H1 (cell line): Measurements from ENCODE around the gene DISP3. TPM values are rescaled to one million over a fixed set of nuclear protein-coding genes. Genes with fewer than 3 reads are reported as not detected.
A peak's percentile ranks its signal among the peaks of the same experiment; 100 is the strongest.

Experiments used
- CTCF ChIA-PET: fragments of 300-600 bp; sonication (Branson Sonifier 250); formaldehyde crosslinking; loops from one replicate; lab custom pipeline; 2021; ENCODE audit not compliant: partially characterized antibody; lab: Charles Lee
- POLR2A ChIA-PET: fragments of 300-600 bp; sonication (Branson Sonifier 250); formaldehyde crosslinking; loops from one replicate; lab custom pipeline; 2021; ENCODE audit warnings: inconsistent platforms; ENCODE audit not compliant: partially characterized antibody; lab: Charles Lee
- DNase-seq, 2 experiments: peaks; one replicate each; pipeline versions ENCODE4 v3.0.0 to v3.0.0-alpha.2; 2010 to 2022; ENCODE audit warnings: low spot score in 2 of 2, low read depth in 1 of 2, mixed read lengths in 1 of 2
- FAIRE-seq: peaks from 2 replicates; lab custom pipeline; 2011; peaks lifted over from hg19 to GRCh38; lab: Jason Lieb, UNC
- H2AFZ ChIP-seq: 2 replicates; pipeline ENCODE4 v1.8.1; 2012; ENCODE audit warnings: low read length, inconsistent platforms
- H2AK5ac ChIP-seq: 2 replicates; pipeline ENCODE4 v1.6.1; 2013; ENCODE audit warnings: low read depth, low read length
- H2BK120ac ChIP-seq: replicated peaks from 2 replicates; pipeline ENCODE3; 2013; ENCODE audit warnings: low read depth, low read length, inconsistent platforms
- H2BK12ac ChIP-seq: 2 replicates; pipeline ENCODE4 v1.6.1; 2013; ENCODE audit warnings: low read depth, low read length
- H2BK15ac ChIP-seq: 2 replicates; pipeline ENCODE4 v1.6.1; 2013; ENCODE audit warnings: low read length
- H2BK20ac ChIP-seq: 2 replicates; pipeline ENCODE4 v1.6.1; 2013; ENCODE audit warnings: low read length
- H2BK5ac ChIP-seq: 2 replicates; pipeline ENCODE4 v1.6.1; 2013; ENCODE audit warnings: low read depth, low read length
- H3K14ac ChIP-seq: 2 replicates; pipeline ENCODE4 v1.6.1; 2013; ENCODE audit warnings: inconsistent platforms; ENCODE audit not compliant: insufficient read length
- H3K18ac ChIP-seq: 2 replicates; pipeline ENCODE4 v1.6.1; 2013; ENCODE audit warnings: low read length; ENCODE audit errors: extremely low read depth
- H3K23ac ChIP-seq: 2 replicates; pipeline ENCODE4 v1.6.1; 2013; ENCODE audit warnings: inconsistent platforms; ENCODE audit not compliant: insufficient read length
- H3K23me2 ChIP-seq: 2 replicates; pipeline ENCODE4 v1.6.1; 2013; ENCODE audit warnings: low read depth, low read length
- H3K27ac ChIP-seq: 2 replicates; pipeline ENCODE4 v1.6.1; 2011; ENCODE audit warnings: low read depth, low read length, inconsistent platforms
- H3K27me3 ChIP-seq, 4 experiments: replicated peaks in 1 of 4; 1 replicate in 1 of 4; 2 replicates in 3 of 4; pipeline versions ENCODE4 v1.6.1 to v1.8.1; 2011 to 2013; ENCODE audit warnings: low read length in 3 of 4, mild to moderate bottlenecking in 3 of 4, inconsistent platforms in 2 of 4, mixed read lengths in 2 of 4, moderate library complexity in 1 of 4; ENCODE audit not compliant: control insufficient read depth in 3 of 4, insufficient read depth in 3 of 4; ENCODE audit errors: extremely low read depth in 1 of 4
- H3K36me3 ChIP-seq, 4 experiments: 2 replicates each; pipeline versions ENCODE4 v1.6.1 to v1.8.1; 2011 to 2013; ENCODE audit warnings: mild to moderate bottlenecking in 4 of 4, low read length in 3 of 4, moderate library complexity in 2 of 4, control low read depth in 1 of 4, inconsistent platforms in 1 of 4; ENCODE audit not compliant: insufficient read depth in 4 of 4, control insufficient read depth in 2 of 4
- H3K4ac ChIP-seq: replicated peaks from 2 replicates; pipeline ENCODE3; 2013; ENCODE audit warnings: low read length, low read depth, mixed read lengths, inconsistent platforms; ENCODE audit not compliant: insufficient read length
- H3K4me1 ChIP-seq, 4 experiments: replicated peaks in 1 of 4; 1 replicate in 1 of 4; 2 replicates in 3 of 4; pipeline versions ENCODE4 v1.6.1 to v1.8.1; 2011 to 2013; ENCODE audit warnings: low read length in 3 of 4, inconsistent platforms in 2 of 4, mixed read lengths in 1 of 4; ENCODE audit not compliant: insufficient read depth in 4 of 4, control insufficient read depth in 3 of 4
- H3K4me2 ChIP-seq, 2 experiments: 2 replicates each; pipeline versions ENCODE4 v1.6.1 to v1.8.1; 2011 to 2013; ENCODE audit warnings: low read depth in 2 of 2, low read length in 2 of 2, control low read depth in 1 of 2, inconsistent platforms in 1 of 2, mild to moderate bottlenecking in 1 of 2; ENCODE audit not compliant: insufficient read depth in 1 of 2
- H3K4me3 ChIP-seq, 4 experiments: fragments of 200-600, 300-600 bp in 1 of 4; sonication (generic), shearing (Covaris generic), sonication (Bioruptor Twin) in 1 of 4; 2 replicates each; pipeline versions ENCODE4 v1.5.1 to v1.8.1; 2011 to 2016; ENCODE audit warnings: low read length in 4 of 4, low read depth in 3 of 4, control low read depth in 2 of 4, inconsistent platforms in 2 of 4, mild to moderate bottlenecking in 2 of 4, mixed read lengths in 1 of 4, moderate library complexity in 1 of 4; ENCODE audit not compliant: insufficient read depth in 2 of 4; ENCODE audit errors: extremely low read depth in 1 of 4
- H3K56ac ChIP-seq: replicated peaks from 2 replicates; pipeline ENCODE3; 2013; ENCODE audit warnings: low read depth, mild to moderate bottlenecking, mixed read lengths, low read length, inconsistent platforms; ENCODE audit not compliant: insufficient read length
- H3K79me1 ChIP-seq: 2 replicates; pipeline ENCODE4 v1.6.1; 2013; ENCODE audit warnings: low read depth, low read length, control low read depth
- H3K79me2 ChIP-seq, 2 experiments: 2 replicates each; pipeline versions ENCODE4 v1.6.1 to v1.8.1; 2012 to 2013; ENCODE audit warnings: low read length in 2 of 2, mild to moderate bottlenecking in 2 of 2, inconsistent platforms in 1 of 2; ENCODE audit not compliant: insufficient read depth in 2 of 2, control insufficient read depth in 1 of 2
- H3K9ac ChIP-seq, 4 experiments: replicated peaks in 1 of 4; 1 replicate in 1 of 4; 2 replicates in 3 of 4; pipeline versions ENCODE4 v1.6.1 to v1.8.1; 2011 to 2013; ENCODE audit warnings: low read depth in 3 of 4, low read length in 3 of 4, control low read depth in 2 of 4, mild to moderate bottlenecking in 2 of 4, moderate library complexity in 2 of 4, inconsistent platforms in 1 of 4; ENCODE audit errors: extremely low read depth in 1 of 4
- H3K9me3 ChIP-seq, 2 experiments: 2 replicates each; pipeline versions ENCODE4 v1.6.1 to v1.8.1; 2012 to 2013; ENCODE audit warnings: mild to moderate bottlenecking in 2 of 2, moderate library complexity in 2 of 2, control low read depth in 1 of 2, inconsistent platforms in 1 of 2, low read depth in 1 of 2, low read length in 1 of 2, mixed read lengths in 1 of 2; ENCODE audit not compliant: insufficient read depth in 2 of 2
- H4K20me1 ChIP-seq, 2 experiments: replicated peaks in 1 of 2; 2 replicates each; pipeline versions ENCODE3 to v1.8.1; 2011 to 2013; ENCODE audit warnings: inconsistent platforms in 2 of 2, low read length in 2 of 2, mild to moderate bottlenecking in 1 of 2; ENCODE audit not compliant: insufficient read depth in 2 of 2, control insufficient read depth in 1 of 2
- H4K5ac ChIP-seq: 2 replicates; pipeline ENCODE4 v1.6.1; 2013; ENCODE audit warnings: low read length, low read depth, mixed read lengths, inconsistent platforms; ENCODE audit not compliant: insufficient read length
- H4K8ac ChIP-seq: 2 replicates; pipeline ENCODE4 v1.8.0; 2013; ENCODE audit warnings: mild to moderate bottlenecking, moderate library complexity, low read length, inconsistent platforms; ENCODE audit not compliant: insufficient read depth; ENCODE audit errors: extremely low read depth
- H4K91ac ChIP-seq: replicated peaks from 2 replicates; pipeline ENCODE3; 2013; ENCODE audit warnings: low read length, mixed read lengths, inconsistent platforms; ENCODE audit not compliant: insufficient read length
- ASH2L ChIP-seq: fragments of 200-600, 300-600 bp; sonication (generic); IDR thresholded peaks from one replicate; pipeline ENCODE4 v1.7.1; 2017; ENCODE audit warnings: low read length
- BRCA1 ChIP-seq: IDR thresholded peaks from 2 replicates; pipeline ENCODE4 v1.6.1; 2012; ENCODE audit warnings: low read depth, low read length, improper control_type of control experiment
- CBX5 ChIP-seq: fragments of 300-800, 300-1000 bp; sonication (generic); IDR thresholded peaks from 2 replicates; pipeline ENCODE4 v1.7.1; 2016; ENCODE audit warnings: antibody characterized with exemption, low read length, low read depth
- NRF1 ChIP-seq: IDR thresholded peaks from 2 replicates; pipeline ENCODE4 v1.6.1; 2011; ENCODE audit warnings: mild to moderate bottlenecking, low read depth, low read length, improper control_type of control experiment
- SIN3A ChIP-seq, 2 experiments: IDR thresholded peaks in 1 of 2; conservative IDR thresholded peaks in 1 of 2; 2 replicates each; pipeline ENCODE4 v1.6.1; 2011 to 2012; ENCODE audit warnings: low read length in 2 of 2, improper control_type of control experiment in 1 of 2, low read depth in 1 of 2, mild to moderate bottlenecking in 1 of 2
- TAF7 ChIP-seq: optimal IDR thresholded peaks from 2 replicates; pipeline ENCODE3; 2011; ENCODE audit warnings: low read depth, mild to moderate bottlenecking, inconsistent platforms, low read length, moderate library complexity, borderline replicate concordance
- TEAD4 ChIP-seq: IDR thresholded peaks from 2 replicates; pipeline ENCODE4 v1.6.1; 2012; ENCODE audit warnings: low read depth, low read length, inconsistent platforms, mixed read lengths
- WGBS, 2 experiments: shearing (Covaris generic) in 1 of 2; methylation state at CpG; one replicate each; pipeline versions ENCODE4 v1.1.6 to v1.1.7; 2013 to 2015; ENCODE audit warnings: low lambda C conversion rate in 2 of 2, mixed read lengths in 2 of 2, inconsistent platforms in 1 of 2, low coverage in 1 of 2, missing lambda C conversion rate in 1 of 2; ENCODE audit not compliant: insufficient replicate concordance in 2 of 2, insufficient coverage in 1 of 2, insufficient read length in 1 of 2; ENCODE audit errors: extremely low coverage in 1 of 2, missing lambda C conversion rate in 1 of 2; 5-methylcytosine and 5-hydroxymethylcytosine counted together
- polyA plus RNA-seq, 7 experiments: library from polyadenylated mRNA; depleted of rRNA in 3 of 7; stranded (reverse) in 5 of 7; unstranded in 2 of 7; fragments of >200 nt in 5 of 7; fragments of 200-250 nt in 2 of 7; gene quantifications; 1 replicate in 5 of 7; 2 replicates in 1 of 7; 4 replicates in 1 of 7; pipeline versions ENCODE4 v1.2.1 to v1.2.3, GENCODE V29; 2011 to 2013; ENCODE audit warnings: missing spikeins in 2 of 7, mixed read lengths in 2 of 7
- total RNA-seq: library from RNA; stranded (reverse); fragmentation: NEBNext Ultra II Directional; extraction: Animal tissue kit (Norgen Biotek cat#: 25700); gene quantifications from 2 replicates; pipeline ENCODE4 v1.2.1, GENCODE V29; 2021
- TF ChIP-seq, protein P1 (sequence below): IDR thresholded peaks from 2 replicates; pipeline ENCODE4 v1.6.1; 2011; ENCODE audit warnings: low read depth, mild to moderate bottlenecking, low read length; ENCODE audit not compliant: insufficient read depth

Gene DISP3
- total and polyA plus RNA-seq, 2 of the 8 experiments (the other 6 are each of a cell fraction or from before 2014, with no cell fraction given), result 3.4 to 4.6 TPM

GRCh38 chr1:11471473-11471872, 7.5 kb upstream of the DISP3 start:
- Histone ChIP-seq H2BK12ac (no peak overlapping the region), H3K79me1 (0 out of 2 replicates have a peak, but pooled peaks cover 2% of the 10 kb centered on the region), H3K9ac (no peak overlapping the region), H3K14ac (no peak overlapping the region), H3K4me3 (no peak overlapping the region), H2AFZ (no peak overlapping the region), H3K23me2 (no peaks in the 10 kb centered on the region; the same call in 1 of the 2 replicates), H3K27ac (no peak overlapping the region), H4K8ac (no peak overlapping the region), H4K20me1 (no peaks in the 10 kb centered on the region), H4K91ac (no peak overlapping the region), H4K5ac (no peak overlapping the region), H3K36me3 (no peaks in the 10 kb centered on the region), H3K4ac (no peak overlapping the region), H3K27me3 (peaks cover 0 to 6% (median 0%) of the 10 kb centered on the region in 4 experiments; a peak in 1 of 7 replicates), H3K4me2 (no peak overlapping the region), H3K18ac (no peak overlapping the region), H3K23ac (no peak overlapping the region), H2BK120ac (no peak overlapping the region), H2BK5ac (no peak overlapping the region), H3K79me2 (no peaks in the 10 kb centered on the region), H2AK5ac (no peak overlapping the region), H3K4me1 (no peaks in the 10 kb centered on the region), H2BK20ac (no peak overlapping the region), H2BK15ac (0 out of 2 replicates have a peak overlapping the region, but pooled peaks have one; percentile 18), H3K9me3 (no peaks in the 10 kb centered on the region), H3K56ac (no peak overlapping the region)
- FAIRE-seq, result no peak
- POLR2A ChIA-PET, result interaction anchor here (1.0 to 2.1 kb wide), 2 partner anchors 10 to 18 kb away, joined by 3 to 8 read pairs; no protein-coding TSS in a partner anchor
- 8% methylated on average over 1 of the region's 1 CpG; no CpG with 5 or more reads in 1 of the 2 experiments for WGBS, 2 experiments
- DNase-seq, result no peak
- TF ChIP-seq BRCA1 (no peak), ASH2L (no peak), NRF1 (no peak), TEAD4 (no peak), CBX5 (no peak), SIN3A (conservative IDR thresholded peaks at IDR 0.05 in 1 of 2, IDR thresholded peaks at IDR 0.05 in 1 of 2; ENCODE audit: low read depth in 1 of 2, low read length in 2 of 2) (no peak), TAF7 (no peak)
- TF ChIP-seq, protein P1, sequence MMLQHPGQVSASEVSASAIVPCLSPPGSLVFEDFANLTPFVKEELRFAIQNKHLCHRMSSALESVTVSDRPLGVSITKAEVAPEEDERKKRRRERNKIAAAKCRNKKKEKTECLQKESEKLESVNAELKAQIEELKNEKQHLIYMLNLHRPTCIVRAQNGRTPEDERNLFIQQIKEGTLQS, result no peak
- CTCF ChIA-PET, result interaction anchor here (0.8 to 1.8 kb wide), 6 partner anchors 8 to 100 kb away, joined by 3 to 5 read pairs (median 4); no protein-coding TSS in a partner anchor
